ENCODE results near the gene CMYA5.
"Not testable (repeated sequence)": the region's sequence is repeated elsewhere in the genome, so short reads cannot be mapped to it uniquely, and the experiment has no call there.

The CMYA5 gene

GRCh38 chr5:79703381-79703645 is 13.7 kb downstream of the CMYA5 start:
- no peak for DNase-seq

- no peak for DNase-seq
These were observed 14.9 kb downstream of the CMYA5 start for GRCh38 chr5:79704553-79704952.

GRCh38 chr5:79705632-79706031 is 16.0 kb downstream of the CMYA5 start:
- no peak for DNase-seq

GRCh38 chr5:79706317-79706716 is 16.7 kb downstream of the CMYA5 start:
- DNase-seq: not testable (repeated sequence)

- DNase-seq: no peak
These were observed 17.9 kb downstream of the CMYA5 start for GRCh38 chr5:79707535-79707934.

- no peak for DNase-seq
These were observed 23.1 kb downstream of the CMYA5 start for GRCh38 chr5:79712741-79713140.

GRCh38 chr5:79713727-79714126 is 24.1 kb downstream of the CMYA5 start:
- no peak for DNase-seq

- no peak for DNase-seq
These were observed 27.2 kb downstream of the CMYA5 start for GRCh38 chr5:79716839-79717238.

GRCh38 chr5:79720096-79720495 is 30.5 kb downstream of the CMYA5 start:
- no peak for DNase-seq

- no peak for DNase-seq
These were observed 38.1 kb downstream of the CMYA5 start for GRCh38 chr5:79727451-79728355.

- DNase-seq: no peak
These were observed 38.8 kb downstream of the CMYA5 start for GRCh38 chr5:79728396-79728795.

GRCh38 chr5:79729679-79730078 is 40.0 kb downstream of the CMYA5 start:
- no peak for DNase-seq

- no peak for DNase-seq
These were observed 40.9 kb downstream of the CMYA5 start for GRCh38 chr5:79730564-79730963.

- DNase-seq: no peak
These were observed 42.1 kb downstream of the CMYA5 start for GRCh38 chr5:79731775-79732174.

GRCh38 chr5:79736528-79737514 is 47.2 kb downstream of the CMYA5 start:
- DNase-seq: no peak

- DNase-seq: no peak
These were observed 48.7 kb downstream of the CMYA5 start for GRCh38 chr5:79738349-79738748.

GRCh38 chr5:79742549-79743136 is 53.0 kb downstream of the CMYA5 start:
- DNase-seq: no peak

- DNase-seq: no peak
These were observed 54.4 kb downstream of the CMYA5 start for GRCh38 chr5:79743846-79744605.

- DNase-seq: no peak
These were observed 55.6 kb downstream of the CMYA5 start for GRCh38 chr5:79745255-79745654.

- DNase-seq: no peak
These were observed 57.3 kb downstream of the CMYA5 start for GRCh38 chr5:79746642-79747569.
